Suppressor macrophage treated with lipopolysaccharide for 4 hours (primary cell): ENCODE measurements around the gene SMYD3.
"Not testable (repeated sequence)": the region's sequence is repeated elsewhere in the genome, so short reads cannot be mapped to it uniquely, and the experiment has no call there.

ENCODE experiments used
- DNase-seq: peaks from one replicate; pipeline ENCODE4 v3.0.0-alpha.2; 2020

The SMYD3 gene

GRCh38 chr1:245774196-245774595, 732.9 kb downstream of the SMYD3 start:
- no peak for DNase-seq

- DNase-seq: no peak
Observed at GRCh38 chr1:245773344-245773743, 733.7 kb downstream of the SMYD3 start.

GRCh38 chr1:245772739-245773138, 734.3 kb downstream of the SMYD3 start:
- DNase-seq: no peak

- DNase-seq: no peak
Observed at GRCh38 chr1:245772325-245772724, 734.8 kb downstream of the SMYD3 start.

- no peak for DNase-seq
Observed at GRCh38 chr1:245771511-245772281, 735.4 kb downstream of the SMYD3 start.

GRCh38 chr1:245770156-245770555, 736.9 kb downstream of the SMYD3 start:
- no peak for DNase-seq

- no peak for DNase-seq
Observed at GRCh38 chr1:245768596-245768995, 738.5 kb downstream of the SMYD3 start.

- no peak for DNase-seq
Observed at GRCh38 chr1:245765230-245766000, 741.7 kb downstream of the SMYD3 start.

GRCh38 chr1:245763873-245764331, 743.2 kb downstream of the SMYD3 start:
- no peak for DNase-seq

GRCh38 chr1:245762396-245762910, 744.6 kb downstream of the SMYD3 start:
- DNase-seq: no peak

- DNase-seq: no peak
Observed at GRCh38 chr1:245760301-245760700, 746.8 kb downstream of the SMYD3 start.

- no peak for DNase-seq
Observed at GRCh38 chr1:245754463-245754961, 752.6 kb downstream of the SMYD3 start.

GRCh38 chr1:245753807-245754206, 753.3 kb downstream of the SMYD3 start:
- no peak for DNase-seq

GRCh38 chr1:245752561-245752960, 754.5 kb downstream of the SMYD3 start:
- no peak for DNase-seq

GRCh38 chr1:245751726-245752470, 755.2 kb downstream of the SMYD3 start:
- no peak for DNase-seq

- DNase-seq: no peak
Observed at GRCh38 chr1:245751116-245751515, 756.0 kb downstream of the SMYD3 start.

- no peak for DNase-seq
Observed at GRCh38 chr1:245750261-245750660, 756.8 kb downstream of the SMYD3 start.

- DNase-seq: no peak
Observed at GRCh38 chr1:245749053-245749452, 758.0 kb downstream of the SMYD3 start.

- no peak for DNase-seq
Observed at GRCh38 chr1:245748646-245749045, 758.4 kb downstream of the SMYD3 start.

GRCh38 chr1:245748240-245748639, 758.8 kb downstream of the SMYD3 start:
- no peak for DNase-seq

GRCh38 chr1:245742896-245743295, 764.2 kb downstream of the SMYD3 start:
- DNase-seq: no peak

- not testable (repeated sequence) for DNase-seq
Observed at GRCh38 chr1:245740336-245740735, 766.7 kb downstream of the SMYD3 start.

GRCh38 chr1:245730801-245731200, 776.3 kb downstream of the SMYD3 start:
- DNase-seq: no peak
